Measurements from ENCODE around the gene HRAS. TPM values are rescaled to one million over a fixed set of nuclear protein-coding genes. Genes with fewer than 3 reads are reported as not detected.
A peak's percentile ranks its signal among the peaks of the same experiment; 100 is the strongest.

The HRAS gene
- total and polyA plus RNA-seq, 2 donors (not counting 3 experiments of a cell fraction or from before 2014, with no cell fraction given) = 103 to 109 TPM

- H3K9ac ChIP-seq (replicated peaks; ENCODE audit: extremely low read depth, insufficient read depth, low read length) = no peak within 1 kb of the TSS
- H3K4me3 ChIP-seq (replicated peaks in 1 of 3; ENCODE audit: insufficient read depth in 1 of 3, low read depth in 1 of 3, low read length in 3 of 3) = peak within 1 kb of the TSS in 1 of 3 experiments; percentile 26
- dilution Hi-C loops (cut with MboI; ENCODE audit: extremely low pct_ligation_motif_present, low sequenced_read_pairs) = no loop called here
- H3K4me1 ChIP-seq (ENCODE audit: control insufficient read depth, extremely low read depth, insufficient read depth, low read length) = peaks cover 7% of the 10 kb centered on the region
- peaks cover 16% of the 10 kb centered on the region for H3K79me2 ChIP-seq (ENCODE audit: control insufficient read depth, insufficient read depth, low read length)
- H2AFZ ChIP-seq (ENCODE audit: low read depth, low read length) = peak within 1 kb of the TSS; percentile 52
- peak; percentile 74 for FAIRE-seq
- H3K9me3 ChIP-seq (replicated peaks; ENCODE audit: control insufficient read depth, insufficient read depth, low read length) = no peaks in the 10 kb centered on the region
- H3K9me1 ChIP-seq (replicated peaks; ENCODE audit: control insufficient read depth, extremely low read depth, insufficient read depth, low read length) = no peaks in the 10 kb centered on the region
- H3K27ac ChIP-seq (ENCODE audit: insufficient read depth, low read depth, low read length) = no peak within 1 kb of the TSS
- no peaks in the 10 kb centered on the region for H3K27me3 ChIP-seq (ENCODE audit: control insufficient read depth in 2 of 2, insufficient read depth in 2 of 2, low read length in 2 of 2)
- intact Hi-C loops (cut with micrococcal nuclease) = loop anchor here (2.0 to 5.0 kb wide), 2 partner anchors 24 to 160 kb away; partner anchors contain the start of genes DEAF1, LMNTD2, RASSF7 and TMEM80
- no TSS peak for BruUV-seq (replicated peaks)
- peak; percentile 54 for DNase-seq (ENCODE audit: low read depth, low spot score)
- peak; percentile 90 for TF ChIP-seq MAX (IDR thresholded peaks at IDR 0.05; ENCODE audit: insufficient read depth, insufficient read length)
- peak; percentile 15 for TF ChIP-seq POLR2AphosphoS5 (IDR thresholded peaks at IDR 0.05; ENCODE audit: insufficient read depth, low read depth, low read length)
- TF ChIP-seq POLR2A (IDR thresholded peaks at IDR 0.05; ENCODE audit: low read depth, low read length) = no peak
- no peak for TF ChIP-seq JUN (IDR thresholded peaks at IDR 0.05; ENCODE audit: borderline replicate concordance, insufficient read depth, insufficient read length, low read depth)
- TF ChIP-seq CTCF (IDR thresholded peaks at IDR 0.05; ENCODE audit: extremely low read depth in 1 of 2, insufficient read depth in 1 of 2, low read depth in 1 of 2, low read length in 2 of 2) = no peak
- no peaks in the 10 kb centered on the region for H4K20me1 ChIP-seq (replicated peaks; ENCODE audit: control insufficient read depth, extremely low read depth, insufficient read depth, low read length)
- CTCF ChIA-PET = interaction anchor here (1.6 to 2.1 kb wide), 2 partner anchors 18 to 189 kb away, joined by 3 to 11 read pairs; no protein-coding TSS in a partner anchor
- POLR2A ChIA-PET = interaction anchor here (0.6 kb wide), 1 partner anchor 189 kb away, joined by 3 read pairs; no protein-coding TSS in a partner anchor
- H3K36me3 ChIP-seq (ENCODE audit: control insufficient read depth in 2 of 2, extremely low read depth in 1 of 2, insufficient read depth in 2 of 2, low read length in 2 of 2) = peaks cover 4 to 10% of the 10 kb centered on the region in 2 experiments
- H3K4me2 ChIP-seq (ENCODE audit: insufficient read depth, low read length) = peak within 1 kb of the TSS; percentile 18
These were observed 1.7 kb upstream of the HRAS start, which contains the start of gene LRRC56 for GRCh38 chr11:536841-537621. TSS of gene LRRC56 (plus strand) at chr11:537527. CDS start at chr11:540685, 3,158 bp downstream.

Measured in endothelial cell of umbilical vein (primary cell).